Activated T-cell treated with anti-CD3 and anti-CD28 coated beads for 4 hours (primary cell): ENCODE results near the gene DOCK8.
"Not testable (repeated sequence)": the region's sequence is repeated elsewhere in the genome, so short reads cannot be mapped to it uniquely, and the experiment has no call there.

Source experiments
- DNase-seq: peaks from one replicate; pipeline ENCODE4 v3.0.0-alpha.2; 2020

Gene DOCK8

DNA sequence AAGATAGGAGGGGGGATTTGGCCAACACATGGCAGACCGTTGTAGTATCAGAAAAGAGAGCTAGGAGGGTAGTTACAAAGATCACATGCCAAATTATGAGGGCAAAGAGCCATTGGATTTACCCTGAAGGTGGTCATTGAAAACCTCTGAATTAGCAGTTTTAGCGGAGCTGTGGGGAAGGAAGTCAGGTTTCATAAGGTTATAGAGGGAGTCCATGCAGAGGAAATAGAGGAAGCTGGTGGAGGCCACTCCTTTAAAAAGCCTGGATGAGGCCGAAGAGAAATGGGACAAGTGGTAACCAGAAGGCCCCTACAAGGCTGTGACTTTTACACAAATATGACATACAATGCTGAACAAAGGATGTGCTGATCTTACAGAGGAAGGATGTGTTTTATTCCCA, 13.2 kb downstream of the DOCK8 start:
- no peak for DNase-seq

DNA sequence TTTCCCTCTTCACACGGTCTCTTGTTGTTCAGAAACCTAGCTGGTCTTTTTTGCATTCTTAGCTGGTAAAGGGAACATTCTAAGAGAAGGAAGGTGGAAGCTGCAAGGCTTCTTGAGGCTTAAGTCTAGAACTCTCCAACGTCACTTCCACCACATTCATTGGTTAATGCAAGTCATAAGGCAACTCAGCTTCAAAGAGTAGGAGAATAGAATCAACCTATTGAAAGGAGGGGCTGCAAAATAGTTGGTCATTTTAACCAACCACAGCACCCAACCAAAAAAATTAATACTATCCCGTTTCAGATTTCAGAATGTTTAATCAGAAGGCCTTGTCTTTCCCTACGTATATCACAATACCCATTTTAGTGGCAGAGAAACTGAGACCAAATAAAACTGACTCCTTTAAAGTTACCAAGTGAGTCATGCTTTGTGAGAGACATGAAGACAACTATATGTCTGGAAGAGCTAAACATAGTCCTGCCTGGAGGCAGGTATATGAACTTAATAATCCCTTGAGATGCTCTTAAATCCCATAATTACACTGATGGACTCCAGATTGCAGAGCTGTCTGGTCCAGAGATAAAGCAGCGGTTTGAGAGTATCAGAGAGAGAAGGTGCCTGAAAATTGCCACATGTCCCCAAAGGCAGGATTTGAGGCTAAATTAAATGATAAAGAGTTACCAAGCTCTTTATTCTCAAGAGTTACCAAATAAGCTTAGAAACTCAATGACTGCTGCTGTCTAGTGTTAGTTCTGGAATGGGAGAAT, 14.4 kb downstream of the DOCK8 start:
- DNase-seq = no peak

DNA sequence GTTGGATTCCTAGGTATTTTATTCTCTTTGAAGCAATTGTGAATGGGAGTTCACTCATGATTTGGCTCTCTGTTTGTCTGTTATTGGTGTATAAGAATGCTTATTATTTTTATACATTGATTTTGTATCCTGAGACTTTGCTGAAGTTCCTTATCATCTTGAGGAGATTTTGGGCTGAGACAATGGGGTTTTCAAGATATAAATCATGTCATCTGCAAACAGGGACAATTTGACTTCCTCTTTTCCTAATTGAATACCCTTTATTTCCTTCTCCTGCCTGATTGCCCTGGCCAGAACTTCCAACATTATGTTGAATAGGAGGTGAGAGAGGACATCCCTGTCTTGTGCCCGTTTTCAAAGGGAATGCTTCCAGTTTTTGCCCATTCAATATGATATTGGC, 17.0 kb downstream of the DOCK8 start:
- not testable (repeated sequence) for DNase-seq

DNA sequence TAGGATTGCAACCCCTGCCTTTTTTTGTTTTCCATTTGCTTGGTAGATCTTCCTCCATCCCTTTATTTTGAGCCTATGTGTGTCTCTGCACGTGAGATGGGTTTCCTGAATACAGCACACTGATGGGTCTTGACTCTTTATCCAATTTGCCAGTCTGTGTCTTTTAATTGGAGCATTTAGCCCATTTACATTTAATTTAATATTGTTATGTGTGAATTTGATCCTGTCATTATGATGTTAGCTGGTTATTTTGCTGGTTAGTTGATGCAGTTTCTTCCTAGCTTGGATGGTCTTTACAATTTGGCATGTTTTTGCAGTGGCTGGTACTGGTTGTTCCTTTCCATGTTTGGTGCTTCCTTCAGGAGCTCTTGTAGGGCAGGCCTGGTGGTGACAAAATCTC, 19.0 kb downstream of the DOCK8 start:
- not testable (repeated sequence) for DNase-seq

DNA sequence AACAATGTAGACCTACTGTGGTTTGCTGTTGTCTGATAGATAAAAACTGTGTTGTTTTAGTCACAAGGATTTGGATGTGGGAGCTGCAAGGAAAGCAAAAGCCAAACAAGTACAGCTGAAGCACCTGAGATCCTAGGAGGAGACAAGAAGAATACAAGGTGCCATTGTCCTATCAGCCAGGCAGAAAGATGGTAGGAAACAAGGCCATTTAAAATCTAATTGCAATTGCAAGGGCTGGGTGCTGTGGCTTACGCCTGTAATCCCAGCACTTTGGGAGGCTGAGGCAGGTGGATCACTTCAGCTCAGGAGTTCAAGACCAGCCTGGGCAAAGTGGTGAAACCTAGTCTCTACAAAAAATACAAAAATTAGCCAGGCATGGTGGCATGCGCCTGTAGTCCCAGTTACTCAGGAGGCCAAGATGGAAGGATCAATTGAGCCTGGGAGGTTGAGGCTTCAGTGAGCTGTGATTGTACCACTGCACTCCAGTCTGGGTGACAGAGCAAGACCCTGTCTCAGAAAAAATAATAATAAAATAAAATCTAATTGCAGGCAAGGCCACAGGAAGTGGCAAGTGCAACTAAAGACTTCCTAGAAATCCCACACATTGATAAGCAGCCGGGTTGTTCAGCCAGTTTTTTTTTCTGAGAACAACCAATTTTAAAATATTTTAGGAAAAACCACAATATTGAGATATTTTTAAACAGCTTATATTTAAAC, 22.6 kb downstream of the DOCK8 start:
- no peak for DNase-seq

DNA sequence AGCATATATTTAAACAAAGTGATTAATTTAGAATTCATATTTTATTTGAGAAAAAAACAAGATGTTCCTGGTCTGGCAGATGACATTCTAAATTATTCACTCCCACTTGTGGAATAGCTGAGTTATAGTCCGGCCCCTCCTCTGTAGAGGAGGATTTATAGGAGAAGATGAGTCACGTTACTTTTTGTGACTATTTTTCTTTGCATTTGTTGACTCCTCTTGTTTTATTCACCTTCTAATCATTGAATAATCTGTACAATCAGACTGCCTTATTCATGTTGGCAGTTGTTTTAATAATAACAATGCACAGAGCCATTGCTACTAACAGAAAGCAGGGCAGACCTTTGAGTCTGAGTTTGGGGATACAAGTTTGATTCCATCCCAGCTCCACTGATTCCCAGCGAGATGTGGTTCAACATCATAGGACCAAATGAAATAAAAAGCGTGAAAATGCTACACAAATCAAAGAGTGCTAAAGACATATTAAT, 23.2 kb downstream of the DOCK8 start:
- DNase-seq = no peak

DNA sequence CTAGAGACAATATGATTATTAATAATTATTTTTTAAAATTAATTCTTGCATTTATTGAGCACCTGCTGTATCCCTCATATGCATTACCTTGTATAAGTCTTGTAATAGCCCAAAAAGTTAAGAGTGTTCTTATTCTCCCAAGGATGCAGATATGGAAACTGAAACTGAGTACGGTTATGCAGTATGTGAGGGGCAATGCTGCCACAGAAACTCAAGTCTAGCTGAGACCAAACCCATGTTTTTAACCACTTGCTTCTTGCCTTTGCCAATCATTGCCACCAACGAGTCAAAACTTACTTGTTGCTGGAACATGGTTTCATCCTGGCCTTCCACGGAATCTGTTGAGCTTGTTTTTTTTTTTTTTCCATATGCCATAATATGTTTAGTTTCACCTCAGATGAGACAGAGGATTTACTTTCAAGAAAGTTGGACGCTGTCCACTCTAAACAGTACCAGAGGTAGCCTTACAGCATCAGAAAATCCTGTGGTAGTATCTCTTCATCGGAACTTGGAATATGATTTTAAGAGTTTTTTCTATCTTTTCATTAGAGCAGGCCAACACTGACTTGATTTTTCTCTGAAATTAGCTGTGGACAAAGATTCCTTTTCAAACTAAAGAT, 27.9 kb downstream of the DOCK8 start:
- DNase-seq = no peak

DNA sequence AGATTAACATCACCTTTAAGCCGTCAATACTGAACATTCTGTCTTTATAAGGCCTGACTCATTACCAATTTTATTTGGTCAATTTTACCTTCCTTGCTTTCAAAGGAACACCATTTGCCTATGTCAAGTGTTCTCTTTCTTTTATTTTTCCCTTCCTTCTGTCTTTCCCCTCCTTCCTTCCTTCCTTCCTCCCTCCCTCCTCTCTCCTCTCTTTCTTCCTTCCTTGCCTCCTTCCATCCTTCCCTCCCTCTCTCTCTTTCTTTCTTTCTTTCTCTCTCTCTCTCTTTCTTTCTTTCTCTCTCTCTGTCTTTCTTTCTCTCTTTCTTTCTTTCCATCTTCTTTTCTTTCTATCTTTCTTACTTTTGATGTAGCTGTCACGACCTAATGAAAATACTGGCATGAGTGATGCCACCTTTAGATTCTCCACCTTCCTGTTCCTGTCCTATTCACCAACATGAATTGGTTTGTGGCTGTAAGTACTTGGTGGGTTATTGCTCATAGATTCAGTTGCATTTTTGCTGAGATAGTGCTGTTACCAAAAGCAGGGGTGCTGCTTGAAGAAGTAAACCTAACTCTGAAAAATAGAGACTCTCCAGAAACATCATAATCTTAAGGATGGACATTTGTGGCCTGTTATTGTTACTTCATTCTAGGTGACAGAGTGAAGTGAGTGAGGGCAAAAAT, 33.8 kb downstream of the DOCK8 start:
- no peak for DNase-seq

DNA sequence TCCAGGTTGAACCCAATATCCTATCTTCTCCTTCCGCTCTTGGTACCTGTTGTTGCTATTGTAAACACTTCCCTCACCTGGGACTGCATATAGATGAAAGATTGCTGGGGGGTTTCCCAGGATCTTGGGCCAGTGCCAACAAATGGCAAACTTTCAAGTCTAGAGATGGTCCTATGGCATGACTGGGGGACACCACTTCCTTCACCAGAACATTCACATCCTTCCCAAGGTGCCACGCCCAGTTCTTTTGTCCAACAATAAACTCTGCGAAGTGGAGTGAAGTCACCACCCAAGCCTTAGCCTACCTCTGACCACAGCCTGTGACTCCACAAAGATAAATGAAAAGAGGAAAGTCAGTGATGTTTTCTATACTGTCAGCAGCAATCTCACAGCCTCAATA, 34.4 kb downstream of the DOCK8 start:
- DNase-seq = no peak

DNA sequence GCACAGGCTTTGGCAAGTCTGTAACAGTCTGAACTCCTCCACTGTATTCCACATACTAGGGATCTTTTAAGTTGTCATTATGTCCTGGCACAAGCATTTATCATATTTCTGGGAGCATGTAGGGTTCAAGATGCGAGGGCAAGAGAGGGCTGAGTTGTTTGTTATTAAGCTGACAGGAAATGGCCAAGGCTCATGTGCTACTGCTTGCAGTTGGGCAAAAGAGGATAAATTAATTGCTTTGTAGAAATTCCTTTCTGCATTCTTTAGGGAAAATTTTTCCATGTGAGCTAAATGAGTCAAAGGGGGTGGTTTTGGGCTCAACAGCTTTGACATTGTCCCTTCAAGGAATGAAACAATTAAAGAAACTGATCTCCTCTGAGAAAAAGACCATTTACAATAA, 35.4 kb downstream of the DOCK8 start:
- DNase-seq = no peak

DNA sequence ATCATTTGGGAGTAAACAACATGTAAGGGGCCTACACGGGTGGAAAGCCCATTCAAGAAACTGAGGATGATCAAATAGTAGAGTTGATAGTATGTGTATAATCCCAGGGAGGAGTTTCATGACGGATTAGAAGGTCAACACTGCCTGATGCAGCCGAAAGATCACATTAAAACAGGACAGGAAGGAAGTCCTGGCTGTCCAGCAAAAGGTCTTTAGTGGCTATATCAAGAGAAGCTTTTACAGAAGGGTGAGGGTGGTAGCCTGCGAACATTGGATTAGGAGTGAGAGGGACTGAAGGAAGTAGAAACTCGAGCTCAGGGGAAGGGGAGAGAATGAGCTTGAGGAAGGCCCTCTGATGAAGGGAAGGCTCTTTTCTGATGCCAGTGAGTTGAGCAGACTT, 36.0 kb downstream of the DOCK8 start:
- no peak for DNase-seq

DNA sequence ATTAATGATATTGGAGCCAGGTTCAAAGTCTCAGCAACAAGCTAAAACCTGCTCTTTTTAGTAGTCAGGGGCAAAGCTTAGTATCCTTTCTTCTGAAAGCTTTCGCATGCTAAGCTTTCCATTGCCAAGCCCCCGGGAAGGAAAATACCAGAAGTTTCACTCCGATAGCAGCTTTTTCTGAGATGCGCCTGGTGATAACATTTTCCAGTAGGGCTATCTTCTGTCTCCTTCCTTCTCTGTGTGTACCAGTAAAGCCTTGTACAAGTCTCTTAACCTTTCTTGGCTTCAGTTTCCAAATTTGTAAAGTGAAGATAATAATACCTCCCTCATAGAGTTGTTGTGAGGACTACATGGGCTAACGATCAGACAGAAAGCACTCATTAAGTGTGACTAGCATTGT, 36.7 kb downstream of the DOCK8 start:
- no peak for DNase-seq

DNA sequence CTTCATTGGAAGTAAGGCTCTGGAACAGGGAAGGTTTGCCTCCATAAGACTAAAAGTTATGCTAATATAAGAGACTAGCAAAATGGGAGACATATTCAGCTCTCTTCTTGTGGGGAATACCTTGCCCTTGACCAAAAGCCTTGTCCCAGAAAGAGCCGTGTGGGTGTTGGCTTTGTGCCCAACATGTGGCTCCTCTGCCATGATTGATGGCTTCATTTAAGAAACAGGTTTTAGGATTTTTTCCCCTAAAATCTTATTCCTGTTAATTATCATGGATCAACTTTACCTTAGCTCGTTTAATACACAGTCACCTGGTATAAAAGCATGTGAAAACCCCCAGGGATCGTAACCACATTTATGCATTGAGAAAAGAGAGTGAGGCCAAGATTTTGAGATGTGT, 38.9 kb downstream of the DOCK8 start:
- no peak for DNase-seq

DNA sequence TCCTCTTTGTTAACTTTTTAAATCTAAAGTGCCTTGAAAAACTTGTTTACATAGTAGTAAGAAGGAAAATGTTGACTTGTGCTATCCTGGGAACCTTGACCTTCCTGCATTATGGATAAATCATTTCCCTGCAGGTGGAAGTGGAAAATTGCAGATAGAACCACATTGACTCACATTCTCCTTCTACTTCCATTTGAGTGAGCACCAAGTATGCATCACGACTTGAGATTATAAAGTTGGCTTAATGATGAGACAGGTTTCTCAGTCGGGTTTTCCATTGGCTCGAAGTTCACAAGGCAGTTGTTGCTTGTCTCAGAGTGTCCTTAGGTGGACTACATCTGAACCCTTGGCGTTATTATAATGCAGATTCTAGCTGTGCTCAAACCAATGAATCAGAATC, 39.9 kb downstream of the DOCK8 start:
- DNase-seq = no peak

DNA sequence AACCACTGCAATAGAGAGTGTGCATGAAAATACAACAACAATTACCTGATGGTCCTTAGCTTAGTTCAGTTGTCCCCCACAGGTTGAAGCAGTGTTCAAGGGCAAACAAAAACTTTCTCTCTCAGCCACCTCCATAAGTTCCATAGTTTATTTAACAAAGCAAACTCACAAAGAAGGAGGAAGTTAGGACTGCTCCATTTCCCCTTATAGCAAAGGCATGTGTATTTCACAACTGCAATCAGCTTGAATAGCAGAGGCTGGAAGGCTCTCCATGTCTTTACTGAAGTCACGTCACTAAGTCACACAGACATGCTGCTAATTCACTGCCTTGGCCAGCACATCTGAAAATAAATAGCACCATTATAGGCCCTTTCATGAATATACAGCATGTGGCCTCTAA, 43.3 kb downstream of the DOCK8 start:
- DNase-seq = no peak

DNA sequence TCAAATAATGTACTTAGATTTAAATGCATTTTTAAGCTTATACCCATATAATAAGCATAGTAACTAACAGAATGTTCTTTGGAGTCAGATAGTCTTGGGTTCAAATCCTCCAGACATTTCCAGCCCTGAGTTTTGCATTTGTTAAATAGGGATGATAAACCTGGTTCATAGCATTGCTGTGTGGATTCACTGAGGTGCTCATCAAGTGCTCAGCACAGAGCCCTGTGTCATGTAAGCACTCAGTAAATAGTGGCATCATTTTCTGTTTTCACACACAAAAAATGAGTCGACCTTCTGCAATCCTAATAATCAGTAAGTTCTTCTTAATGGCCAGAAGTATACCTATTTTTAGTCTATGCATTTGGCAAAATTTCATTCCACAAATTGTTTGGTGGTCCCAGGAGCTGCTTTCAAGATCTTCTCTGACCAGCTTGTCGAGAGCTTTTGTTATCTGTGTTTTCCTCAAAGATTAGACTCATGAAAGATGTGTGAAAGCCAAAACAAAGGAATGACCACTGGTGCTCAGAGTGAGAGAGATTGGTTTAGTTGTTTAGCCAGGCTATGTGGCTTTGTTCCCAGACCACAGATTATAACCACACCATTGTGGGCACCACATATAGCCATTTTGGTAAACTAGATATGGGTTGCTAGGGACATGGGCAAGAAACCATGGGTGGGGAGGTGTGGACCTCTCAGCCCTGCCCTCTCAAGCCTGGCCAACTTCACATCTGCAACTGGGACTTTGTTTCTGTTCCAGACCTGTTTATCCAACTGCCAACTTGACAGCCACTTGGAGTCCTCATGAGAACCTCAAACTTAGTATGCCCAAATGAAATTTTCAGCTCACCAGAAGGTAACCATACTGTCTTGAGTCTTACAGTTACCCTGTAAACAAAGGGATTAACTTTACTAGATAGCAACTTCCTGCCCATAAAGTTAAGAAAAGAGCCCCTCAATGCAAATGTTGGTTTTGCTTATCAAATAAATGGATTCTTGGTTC, 45.0 kb downstream of the DOCK8 start:
- no peak for DNase-seq

DNA sequence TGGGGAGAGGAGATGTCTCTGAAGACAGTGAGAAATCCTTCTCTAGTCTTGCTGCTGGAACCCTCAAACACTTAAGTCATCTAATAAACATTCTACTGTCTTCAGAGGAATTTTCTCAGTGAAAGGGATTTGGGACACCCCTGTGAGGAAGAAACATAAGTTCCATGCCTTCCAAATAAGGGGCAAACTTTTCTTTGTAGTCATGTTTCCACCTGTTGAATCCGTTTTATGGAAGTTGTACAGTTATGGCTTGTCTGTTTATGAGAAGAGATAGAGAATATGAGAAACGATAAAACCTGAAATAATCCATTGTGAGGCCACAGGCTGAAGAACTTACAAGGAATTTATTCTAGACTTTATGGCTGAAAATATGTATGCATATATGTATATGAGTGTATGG, 49.6 kb downstream of the DOCK8 start:
- DNase-seq = no peak

DNA sequence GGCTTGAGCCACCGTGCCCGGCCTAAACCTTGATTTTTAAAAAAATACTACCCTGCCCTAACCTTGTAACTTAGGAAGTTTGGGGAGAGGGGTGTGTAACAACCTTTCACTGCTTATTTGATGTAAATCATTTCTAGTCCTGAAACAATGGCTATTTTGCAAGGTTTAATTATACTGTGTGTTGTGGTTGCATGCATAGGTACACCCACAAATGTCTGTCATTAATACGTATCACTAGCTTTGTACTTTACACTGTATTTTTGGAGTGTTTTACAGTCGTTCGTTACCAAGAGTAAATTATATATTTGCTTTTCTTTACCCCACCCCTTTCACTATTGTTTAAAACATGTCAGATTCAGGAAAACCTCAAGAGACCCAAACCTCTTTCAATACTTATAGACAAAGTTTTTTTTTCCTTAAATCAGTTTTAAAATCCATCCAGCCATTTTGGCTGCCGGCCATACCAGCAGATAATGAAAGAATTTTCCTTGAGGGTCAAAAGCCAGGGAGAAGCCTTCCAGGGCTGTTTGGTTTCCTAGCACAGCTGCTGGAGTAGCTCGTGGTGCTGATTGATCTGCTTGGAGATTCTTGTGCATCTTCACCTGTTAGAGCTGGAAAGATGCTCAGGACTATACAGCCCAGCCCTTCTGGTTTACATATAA, 50.7 kb downstream of the DOCK8 start:
- DNase-seq = no peak

DNA sequence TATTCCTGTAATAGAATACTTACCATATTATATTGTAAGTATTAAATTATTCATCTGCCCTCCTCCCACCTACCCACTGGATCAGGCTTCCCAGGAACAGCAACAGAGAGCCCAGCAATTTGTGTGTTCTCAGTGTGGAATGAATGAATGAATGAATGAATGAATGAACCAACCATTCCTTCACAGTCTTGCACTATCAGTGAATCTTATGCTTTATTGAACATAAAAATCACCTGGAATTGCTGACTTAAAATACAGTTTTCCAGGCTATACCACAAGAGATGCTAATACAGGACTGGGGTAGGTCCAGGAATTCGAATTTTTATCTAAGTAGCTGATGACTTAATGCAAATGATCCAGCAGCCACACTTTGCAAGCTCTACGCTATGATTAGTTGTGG, 51.6 kb downstream of the DOCK8 start:
- no peak for DNase-seq

DNA sequence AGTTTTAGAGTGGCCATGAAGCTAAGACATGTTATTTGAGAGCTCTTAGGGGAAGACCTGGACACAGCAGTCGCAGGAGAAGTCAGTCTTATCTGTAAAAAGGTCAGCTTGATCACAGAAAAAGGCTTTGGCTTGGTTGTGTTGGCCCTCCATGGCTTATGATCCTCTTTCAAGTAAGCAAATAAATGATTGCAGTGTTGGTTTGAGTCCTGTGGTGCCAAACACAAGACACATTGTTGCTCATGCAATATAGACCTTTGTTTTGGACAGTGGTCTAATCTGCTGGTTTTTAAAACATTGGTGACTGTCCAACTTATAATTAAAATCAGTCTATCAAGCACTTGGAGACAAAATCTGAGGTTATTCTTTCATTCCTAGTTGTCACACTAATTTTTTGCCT, 54.0 kb downstream of the DOCK8 start:
- DNase-seq = no peak

DNA sequence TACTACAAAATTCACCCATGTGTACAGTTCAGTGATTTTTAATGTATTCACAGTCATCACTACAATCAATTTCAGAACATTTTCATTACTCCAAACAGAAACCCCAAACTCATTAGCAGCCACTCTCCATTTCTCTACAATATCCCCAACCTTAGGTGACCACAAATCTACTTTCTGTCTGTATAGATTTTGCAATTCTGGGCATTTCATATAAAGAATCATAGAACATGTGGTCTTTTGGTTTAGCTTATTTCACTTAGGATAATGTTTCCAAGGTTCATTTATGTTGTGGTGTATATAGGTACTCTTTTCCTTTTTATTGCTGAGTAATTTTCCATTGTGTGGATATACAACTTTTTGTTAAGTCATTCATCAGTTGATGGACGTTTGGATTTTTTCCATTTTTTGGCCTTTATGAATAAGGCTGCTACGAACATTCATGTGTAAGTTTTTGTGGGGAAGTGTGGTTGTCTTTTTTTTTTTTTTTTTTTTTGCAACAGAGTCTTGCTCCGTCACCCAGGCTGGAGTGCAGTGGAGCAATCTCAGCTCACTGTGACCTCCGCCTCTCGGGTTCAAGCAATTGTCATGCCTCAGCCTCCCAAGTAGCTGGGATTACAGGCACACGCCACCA, 54.5 kb downstream of the DOCK8 start:
- no peak for DNase-seq
